ENCODE results near the gene WIPF2. TPM values are rescaled to one million over a fixed set of nuclear protein-coding genes. Genes with fewer than 3 reads are reported as not detected.

WIPF2 gene
- total RNA-seq, 1 experiment from 2014 or later: 327 TPM

- CTCF ChIA-PET: interaction anchor here (0.5 to 14.0 kb wide), 11 partner anchors 9 to 487 kb away, joined by 3 to 145 read pairs (median 3); partner anchors contain the start of genes NR1D1 and RAPGEFL1
- BruUV-seq (replicated peaks): no TSS peak
- H3K36me3 Mint-ChIP-seq (ENCODE audit: insufficient read depth, unreplicated experiment): no peaks in the 10 kb centered on the region
These were observed 31.9 kb upstream of the WIPF2 start for GRCh38 chr17:40187238-40187637.

GRCh38 chr17:40188694-40189093 is 30.4 kb upstream of the WIPF2 start:
- CTCF ChIA-PET: interaction anchor here (0.6 to 14.0 kb wide), 14 partner anchors 10 to 229 kb away, joined by 3 to 145 read pairs (median 4); partner anchors contain the start of genes RAPGEFL1, TOP2A and WIPF2
- Mint-ChIP-seq H3K4me1 (ENCODE audit: low read depth, unreplicated experiment) (peaks cover 10% of the 10 kb centered on the region), H3K27me3 (ENCODE audit: unreplicated experiment) (no peaks in the 10 kb centered on the region), H3K4me3 (ENCODE audit: low read depth, unreplicated experiment) (no peak overlapping the region), H3K9me3 (ENCODE audit: low read depth, unreplicated experiment) (no peaks in the 10 kb centered on the region), H3K27ac (ENCODE audit: unreplicated experiment) (no peak overlapping the region), H3K36me3 (ENCODE audit: insufficient read depth, unreplicated experiment) (no peaks in the 10 kb centered on the region)
- intact Hi-C loops (cut with micrococcal nuclease; ENCODE audit: unreplicated experiment): no loop called here
- TF ChIP-seq CTCF (IDR thresholded peaks at IDR 0.05; ENCODE audit: unreplicated experiment): no peak
- DNase-seq: no peak
- BruUV-seq (replicated peaks): no TSS peak

More at GRCh38 chr17:40187238-40187637, 31.9 kb upstream of the WIPF2 start:
- Mint-ChIP-seq H3K27ac (ENCODE audit: unreplicated experiment) (no peak overlapping the region), H3K4me3 (ENCODE audit: low read depth, unreplicated experiment) (no peak overlapping the region), H3K4me1 (ENCODE audit: low read depth, unreplicated experiment) (peaks cover 10% of the 10 kb centered on the region), H3K9me3 (ENCODE audit: low read depth, unreplicated experiment) (no peaks in the 10 kb centered on the region), H3K27me3 (ENCODE audit: unreplicated experiment) (no peaks in the 10 kb centered on the region)
- no peak for DNase-seq
- intact Hi-C loops (cut with micrococcal nuclease; ENCODE audit: unreplicated experiment): no loop called here
- no peak for TF ChIP-seq CTCF (IDR thresholded peaks at IDR 0.05; ENCODE audit: unreplicated experiment)

GRCh38 chr17:40190197-40191021 is 28.7 kb upstream of the WIPF2 start:
- peak; percentile 78 for DNase-seq
- CTCF ChIA-PET: interaction anchor here (0.6 to 14.0 kb wide), 13 partner anchors 8 to 567 kb away, joined by 3 to 145 read pairs (median 4); partner anchors contain the start of genes RAPGEFL1 and WIPF2
- Mint-ChIP-seq H3K36me3 (ENCODE audit: insufficient read depth, unreplicated experiment) (peaks cover 3% of the 10 kb centered on the region), H3K27me3 (ENCODE audit: unreplicated experiment) (no peaks in the 10 kb centered on the region), H3K27ac (ENCODE audit: unreplicated experiment) (no peak overlapping the region), H3K4me3 (ENCODE audit: low read depth, unreplicated experiment) (no peak overlapping the region), H3K4me1 (ENCODE audit: low read depth, unreplicated experiment) (peaks cover 1% of the 10 kb centered on the region), H3K9me3 (ENCODE audit: low read depth, unreplicated experiment) (no peaks in the 10 kb centered on the region)
- no TSS peak for BruUV-seq (replicated peaks)
- intact Hi-C loops (cut with micrococcal nuclease; ENCODE audit: unreplicated experiment): no loop called here
- TF ChIP-seq CTCF (IDR thresholded peaks at IDR 0.05; ENCODE audit: unreplicated experiment): no peak

GRCh38 chr17:40191237-40192208 is 27.6 kb upstream of the WIPF2 start:
- CTCF ChIA-PET: interaction anchor here (0.6 to 14.0 kb wide), 13 partner anchors 11 to 178 kb away, joined by 3 to 145 read pairs (median 5); partner anchors contain the start of genes RAPGEFL1 and WIPF2
- Mint-ChIP-seq H3K9me3 (ENCODE audit: low read depth, unreplicated experiment) (no peaks in the 10 kb centered on the region), H3K27me3 (ENCODE audit: unreplicated experiment) (no peaks in the 10 kb centered on the region), H3K36me3 (ENCODE audit: insufficient read depth, unreplicated experiment) (peaks cover 5% of the 10 kb centered on the region), H3K27ac (ENCODE audit: unreplicated experiment) (no peak overlapping the region), H3K4me1 (ENCODE audit: low read depth, unreplicated experiment) (no peaks in the 10 kb centered on the region), H3K4me3 (ENCODE audit: low read depth, unreplicated experiment) (no peak overlapping the region)
- BruUV-seq (replicated peaks): no TSS peak
- no peak for TF ChIP-seq CTCF (IDR thresholded peaks at IDR 0.05; ENCODE audit: unreplicated experiment)
- intact Hi-C loops (cut with micrococcal nuclease; ENCODE audit: unreplicated experiment): no loop called here
- DNase-seq: no peak
